HL-60 (cell line): ENCODE measurements around the gene TRAM2.

Source experiments
- DNase-seq, 2 experiments: peaks; one replicate each; pipeline ENCODE4 v3.0.0-alpha.2; 2010 to 2020; ENCODE audit warnings: low read depth in 1 of 2, low spot score in 1 of 2
- H3K27ac ChIP-seq: fragments of 250-450 bp; sonication (Bioruptor Pico); replicated peaks from 2 replicates; pipeline ENCODE4 v1.5.1; 2020; ENCODE audit warnings: mild to moderate bottlenecking, moderate library complexity
- H3K27me3 ChIP-seq: fragments of 250-450 bp; sonication (Bioruptor Pico); 2 replicates; pipeline ENCODE4 v1.5.1; 2021; ENCODE audit warnings: mild to moderate bottlenecking, moderate library complexity; ENCODE audit not compliant: insufficient read depth, poor library complexity, severe bottlenecking
- H3K4me3 ChIP-seq: replicated peaks from 2 replicates; pipeline ENCODE4 v1.5.1; 2011; ENCODE audit warnings: mild to moderate bottlenecking, control low read depth, low read length; ENCODE audit not compliant: insufficient read depth
- CTCF ChIP-seq: IDR thresholded peaks from one replicate; pipeline ENCODE4 v1.5.1; 2011; ENCODE audit warnings: low read length, control low read depth, inconsistent platforms; ENCODE audit not compliant: insufficient read depth
- GABPA ChIP-seq: IDR thresholded peaks from 2 replicates; pipeline ENCODE4 v1.6.1; 2012; ENCODE audit warnings: low read depth
- POLR2AphosphoS5 ChIP-seq: IDR thresholded peaks from 2 replicates; pipeline ENCODE4 v1.6.1; 2012; ENCODE audit warnings: low read depth
- SPI1 ChIP-seq: IDR thresholded peaks from 2 replicates; pipeline ENCODE4 v1.6.1; 2012; ENCODE audit warnings: low read depth, mild to moderate bottlenecking, borderline replicate concordance
- TF ChIP-seq, protein P1 (sequence below): IDR thresholded peaks from 2 replicates; pipeline ENCODE4 v1.6.1; 2012; ENCODE audit warnings: low read depth; ENCODE audit not compliant: insufficient replicate concordance

Gene TRAM2

GRCh38 chr6:52582446-52582845 is 5.6 kb upstream of the TRAM2 start:
- no peak for DNase-seq
- H3K27ac ChIP-seq: no peak overlapping the region
- TF ChIP-seq, protein P1, sequence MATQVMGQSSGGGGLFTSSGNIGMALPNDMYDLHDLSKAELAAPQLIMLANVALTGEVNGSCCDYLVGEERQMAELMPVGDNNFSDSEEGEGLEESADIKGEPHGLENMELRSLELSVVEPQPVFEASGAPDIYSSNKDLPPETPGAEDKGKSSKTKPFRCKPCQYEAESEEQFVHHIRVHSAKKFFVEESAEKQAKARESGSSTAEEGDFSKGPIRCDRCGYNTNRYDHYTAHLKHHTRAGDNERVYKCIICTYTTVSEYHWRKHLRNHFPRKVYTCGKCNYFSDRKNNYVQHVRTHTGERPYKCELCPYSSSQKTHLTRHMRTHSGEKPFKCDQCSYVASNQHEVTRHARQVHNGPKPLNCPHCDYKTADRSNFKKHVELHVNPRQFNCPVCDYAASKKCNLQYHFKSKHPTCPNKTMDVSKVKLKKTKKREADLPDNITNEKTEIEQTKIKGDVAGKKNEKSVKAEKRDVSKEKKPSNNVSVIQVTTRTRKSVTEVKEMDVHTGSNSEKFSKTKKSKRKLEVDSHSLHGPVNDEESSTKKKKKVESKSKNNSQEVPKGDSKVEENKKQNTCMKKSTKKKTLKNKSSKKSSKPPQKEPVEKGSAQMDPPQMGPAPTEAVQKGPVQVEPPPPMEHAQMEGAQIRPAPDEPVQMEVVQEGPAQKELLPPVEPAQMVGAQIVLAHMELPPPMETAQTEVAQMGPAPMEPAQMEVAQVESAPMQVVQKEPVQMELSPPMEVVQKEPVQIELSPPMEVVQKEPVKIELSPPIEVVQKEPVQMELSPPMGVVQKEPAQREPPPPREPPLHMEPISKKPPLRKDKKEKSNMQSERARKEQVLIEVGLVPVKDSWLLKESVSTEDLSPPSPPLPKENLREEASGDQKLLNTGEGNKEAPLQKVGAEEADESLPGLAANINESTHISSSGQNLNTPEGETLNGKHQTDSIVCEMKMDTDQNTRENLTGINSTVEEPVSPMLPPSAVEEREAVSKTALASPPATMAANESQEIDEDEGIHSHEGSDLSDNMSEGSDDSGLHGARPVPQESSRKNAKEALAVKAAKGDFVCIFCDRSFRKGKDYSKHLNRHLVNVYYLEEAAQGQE: no peak
- TF ChIP-seq GABPA: no peak
- TF ChIP-seq SPI1: no peak
- TF ChIP-seq POLR2AphosphoS5: no peak
- TF ChIP-seq CTCF: no peak
- no peaks in the 10 kb centered on the region for H3K27me3 ChIP-seq
- no peak overlapping the region for H3K4me3 ChIP-seq

DNA sequence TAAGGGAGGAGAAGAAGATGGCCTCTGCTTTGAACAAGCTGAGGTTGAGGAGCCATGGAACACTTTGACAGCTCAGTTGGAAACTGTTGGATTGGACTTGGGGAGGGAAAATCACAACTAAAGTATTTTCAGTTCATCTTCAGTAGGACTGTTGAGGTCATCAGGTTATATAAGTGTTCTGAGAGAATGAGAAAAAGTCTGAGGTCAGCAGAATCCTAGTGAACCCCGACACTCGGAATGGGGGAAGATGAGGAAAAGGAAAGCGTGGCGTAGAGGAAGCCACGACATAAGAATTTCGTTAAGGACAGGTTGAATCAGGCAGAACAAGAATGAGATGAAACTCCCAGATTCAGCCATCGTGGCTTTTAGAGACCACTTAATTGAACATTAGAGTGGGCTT is 4.0 kb upstream of the TRAM2 start:
- Histone ChIP-seq H3K27me3 (no peaks in the 10 kb centered on the region), H3K27ac (no peak overlapping the region), H3K4me3 (no peak overlapping the region)
- no peak for TF ChIP-seq POLR2AphosphoS5
- no peak for TF ChIP-seq SPI1
- TF ChIP-seq CTCF: no peak
- TF ChIP-seq GABPA: no peak
- TF ChIP-seq, protein P1: no peak
- DNase-seq: no peak

DNA sequence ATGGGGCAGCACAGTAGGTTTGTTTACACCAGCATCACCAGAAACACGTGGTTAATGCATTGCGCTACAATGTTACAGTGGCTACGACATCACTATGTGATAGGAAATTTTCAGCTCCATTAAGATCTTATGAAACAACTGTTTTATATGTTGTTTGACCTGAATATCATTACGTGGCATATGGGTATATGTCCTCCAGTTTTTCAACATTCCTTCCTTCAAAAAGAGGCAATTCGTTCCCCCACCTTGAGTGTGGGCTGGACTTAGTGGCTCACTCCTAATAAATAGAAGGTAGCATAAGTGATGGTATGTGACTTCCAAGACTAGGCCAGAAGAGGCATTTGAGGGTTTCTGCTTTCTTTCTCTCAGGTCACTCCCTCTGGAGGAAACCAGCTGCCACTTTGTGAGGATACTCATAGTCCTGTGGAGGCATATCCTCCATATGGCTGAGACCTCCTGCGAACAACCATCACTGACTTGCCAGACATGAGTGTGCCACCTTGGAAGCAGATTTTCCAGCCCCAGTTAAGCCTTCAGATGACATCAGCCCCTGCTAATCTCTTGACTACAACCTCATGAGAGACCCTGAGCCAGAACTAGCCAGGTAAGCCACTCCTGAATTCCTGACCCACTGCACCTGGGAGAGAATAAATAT is 2.3 kb upstream of the TRAM2 start:
- Histone ChIP-seq H3K4me3 (no peak overlapping the region), H3K27ac (no peak overlapping the region)
- DNase-seq: no peak

More for the DNA sequence above, 2.3 kb upstream of the TRAM2 start:
- no peak for TF ChIP-seq CTCF
- no peak for TF ChIP-seq GABPA
- TF ChIP-seq SPI1: no peak
- TF ChIP-seq POLR2AphosphoS5: no peak
- TF ChIP-seq, protein P1: no peak
- no peaks in the 10 kb centered on the region for H3K27me3 ChIP-seq
